IMR-90 (cell line): Measurements from ENCODE around the gene UFSP1.

Experiments
- BHLHE40 ChIP-seq: fragments of 150-350 bp; IDR thresholded peaks from 2 replicates; pipeline ENCODE4 v1.6.1; 2016; ENCODE audit warnings: mild to moderate bottlenecking, low read depth, low read length
- CEBPB ChIP-seq: IDR thresholded peaks from 2 replicates; pipeline ENCODE4 v1.6.1; 2012; ENCODE audit warnings: low read depth, low read length, improper control_type of control experiment
- CTCF ChIP-seq: conservative IDR thresholded peaks from 2 replicates; pipeline ENCODE4 v1.5.1; 2012; ENCODE audit warnings: mild to moderate bottlenecking, low read depth, low read length, improper control_type of control experiment
- MAFK ChIP-seq: IDR thresholded peaks from 2 replicates; pipeline ENCODE4 v1.6.1; 2012; ENCODE audit warnings: low read depth, low read length, improper control_type of control experiment
- POLR2A ChIP-seq: IDR thresholded peaks from 2 replicates; pipeline ENCODE4 v1.6.1; 2012; ENCODE audit warnings: mild to moderate bottlenecking, low read depth, low read length
- RAD21 ChIP-seq: IDR thresholded peaks from 2 replicates; pipeline ENCODE4 v1.6.1; 2012; ENCODE audit warnings: low read length, improper control_type of control experiment
- RFX5 ChIP-seq: IDR thresholded peaks from 2 replicates; pipeline ENCODE4 v1.8.0; 2012; ENCODE audit warnings: low read depth, mild to moderate bottlenecking, low read length, moderate library complexity
- SMC3 ChIP-seq: fragments of 150-350 bp; IDR thresholded peaks from 2 replicates; pipeline ENCODE4 v1.6.1; 2016; ENCODE audit warnings: low read depth, mild to moderate bottlenecking, antibody characterized with exemption, low read length, moderate library complexity

- TF ChIP-seq CTCF (no peak), POLR2A (no peak), CEBPB (no peak), BHLHE40 (no peak), RFX5 (no peak), MAFK (no peak), RAD21 (no peak), SMC3 (no peak)
Observed at GRCh38 chr7:100882201-100882600, 7.3 kb downstream of the UFSP1 start.
